K562 (cell line): ENCODE data around the gene EML2. TPM values are rescaled to one million over a fixed set of nuclear protein-coding genes. Genes with fewer than 3 reads are reported as not detected.
A peak's percentile ranks its signal among the peaks of the same experiment; 100 is the strongest.
"Not testable (repeated sequence)": the region's sequence is repeated elsewhere in the genome, so short reads cannot be mapped to it uniquely, and the experiment has no call there.

Experiments used
- ATAC-seq: fragments of 200-7000 bp; cut with Tn5 transposase; 3 replicates; pipeline ENCODE4 v1.9.1; 2020; ENCODE audit warnings: moderate library complexity
- BruUV-seq: library from RNA; stranded (reverse); fragments of 400-500 nt; replicated peaks from 2 replicates; lab custom pipeline; 2021; lab: Mats Ljungman, UMichigan
- CTCF ChIA-PET: fragments of 300-600 bp; formaldehyde crosslinking; extraction: SDS; loops from one replicate; lab custom pipeline; 2021; ENCODE audit warnings: low intra/inter-chr PET ratio; lab: Yijun Ruan, JAX
- POLR2A ChIA-PET: fragments of 300-600, 350-650 bp; sonication (Branson Sonifier 250); formaldehyde crosslinking; extraction: SDS; loops from one replicate; lab custom pipeline; 2021; ENCODE audit warnings: antibody characterized with exemption, inconsistent platforms; lab: Yijun Ruan, JAX
- DNase-seq, 4 experiments: peaks; one replicate each; pipeline versions ENCODE4 v3.0.0 to v3.0.0-alpha.2; 2011 to 2018; ENCODE audit warnings: low spot score in 3 of 4, mixed read lengths in 3 of 4; ENCODE audit errors: extremely low read depth in 1 of 4
- FAIRE-seq: peaks from 2 replicates; lab custom pipeline; 2011; peaks lifted over from hg19 to GRCh38; lab: Jason Lieb, UNC
- H2AFZ ChIP-seq: 2 replicates; pipeline ENCODE4 v1.6.0; 2011; ENCODE audit warnings: low read depth, low read length, control low read depth, inconsistent platforms
- H3K27ac ChIP-seq: fragments of 200-600 bp; 3 replicates; pipeline ENCODE4 v1.8.0; 2011; ENCODE audit warnings: low read depth, mild to moderate bottlenecking, control low read depth, inconsistent platforms, low read length, moderate library complexity, mixed read lengths; ENCODE audit errors: extremely low read depth
- H3K27me3 ChIP-seq, 2 experiments: fragments of 300-600 bp in 1 of 2; 2 replicates in 1 of 2; 3 replicates in 1 of 2; pipeline versions ENCODE4 v1.6.0 to v1.8.0; 2011; ENCODE audit warnings: inconsistent platforms in 2 of 2, low read length in 2 of 2, mild to moderate bottlenecking in 1 of 2, mixed read lengths in 1 of 2, moderate library complexity in 1 of 2; ENCODE audit not compliant: control insufficient read depth in 2 of 2, insufficient read depth in 2 of 2
- H3K36me3 ChIP-seq: fragments of 300-600 bp; 3 replicates; pipeline ENCODE4 v1.8.0; 2011; ENCODE audit warnings: mild to moderate bottlenecking, low read length, inconsistent platforms; ENCODE audit not compliant: control insufficient read depth, insufficient read depth
- H3K4me1 ChIP-seq, 2 experiments: fragments of 200-600 bp in 1 of 2; replicated peaks in 1 of 2; 2 replicates in 1 of 2; 3 replicates in 1 of 2; pipeline versions ENCODE4 v1.5.1 to v1.8.0; 2011; ENCODE audit warnings: inconsistent platforms in 2 of 2, low read length in 2 of 2, mild to moderate bottlenecking in 1 of 2, mixed read lengths in 1 of 2, moderate library complexity in 1 of 2; ENCODE audit not compliant: control insufficient read depth in 2 of 2, insufficient read depth in 2 of 2
- H3K4me2 ChIP-seq: 2 replicates; pipeline ENCODE4 v1.6.1; 2011; ENCODE audit warnings: low read length, control low read depth, inconsistent platforms, mixed read lengths; ENCODE audit not compliant: insufficient read depth
- H3K4me3 ChIP-seq: fragments of 200-600 bp; sonication (generic), shearing (Covaris generic); 2 replicates; pipeline ENCODE4 v1.5.1; 2016; ENCODE audit warnings: control low read depth, inconsistent platforms
- H3K79me2 ChIP-seq: fragments of 200-600 bp; 3 replicates; pipeline ENCODE4 v1.8.0; 2011; ENCODE audit warnings: low read length, inconsistent platforms; ENCODE audit not compliant: control insufficient read depth, insufficient read depth
- H3K9ac ChIP-seq, 2 experiments: 2 replicates each; pipeline versions ENCODE4 v1.6.0 to v1.6.1; 2011; ENCODE audit warnings: low read depth in 2 of 2, low read length in 2 of 2, control low read depth in 1 of 2, inconsistent platforms in 1 of 2, mild to moderate bottlenecking in 1 of 2, mixed read lengths in 1 of 2; ENCODE audit not compliant: insufficient read depth in 1 of 2
- H3K9me1 ChIP-seq: one replicate; pipeline ENCODE4 v1.6.0; 2011; ENCODE audit warnings: inconsistent platforms, mild to moderate bottlenecking, low read length, moderate library complexity; ENCODE audit not compliant: control insufficient read depth, insufficient read depth
- H3K9me3 ChIP-seq: replicated peaks from 2 replicates; pipeline ENCODE4 v1.5.1; 2011; ENCODE audit warnings: low read depth, low read length, inconsistent platforms; ENCODE audit not compliant: control insufficient read depth, insufficient read depth
- H4K20me1 ChIP-seq: replicated peaks from 2 replicates; pipeline ENCODE4 v1.6.1; 2011; ENCODE audit warnings: low read length, inconsistent platforms, mixed read lengths; ENCODE audit not compliant: control insufficient read depth, insufficient read depth
- BCOR ChIP-seq: fragments of 450-650 bp; IDR thresholded peaks from 2 replicates; pipeline ENCODE4 v1.6.1; 2016
- E4F1 ChIP-seq: fragments of 250-450 bp; sonication (Bioruptor Pico); IDR thresholded peaks from 2 replicates; pipeline ENCODE4 v1.5.0; 2021; ENCODE audit warnings: mild to moderate bottlenecking, borderline replicate concordance
- RBM25 ChIP-seq: fragments of 200-400 bp; formaldehyde crosslinking; IDR thresholded peaks from 2 replicates; pipeline ENCODE4 v1.6.1; 2018; ENCODE audit warnings: low read length, low read depth, moderate library complexity; ENCODE audit not compliant: severe bottlenecking
- SMARCA5 ChIP-seq: fragments of 450-650 bp; IDR thresholded peaks from 2 replicates; pipeline ENCODE4 v1.6.1; 2016
- ZFP36 ChIP-seq: fragments of 150-350 bp; IDR thresholded peaks from 2 replicates; pipeline ENCODE4 v1.6.1; 2018; ENCODE audit warnings: low read length, low read depth; ENCODE audit not compliant: partially characterized antibody
- ZNF24 ChIP-seq: fragments of 450-650 bp; IDR thresholded peaks from 2 replicates; pipeline ENCODE4 v1.6.1; 2016
- WGBS: fragments of 100-300 bp; shearing (Covaris generic); methylation state at CpG from one replicate; pipeline ENCODE4 v1.1.6; 2016; ENCODE audit warnings: low coverage, mixed read lengths; ENCODE audit not compliant: insufficient coverage; ENCODE audit errors: missing lambda C conversion rate; 5-methylcytosine and 5-hydroxymethylcytosine counted together
- in situ Hi-C: fragments of 300-500 bp; cut with MboI; formaldehyde crosslinking; loops from 4 replicates; pipeline ENCODE4 v1.15.0; 2018; ENCODE audit warnings: inconsistent platforms, mixed read lengths
- intact Hi-C: fragments of 100-400 bp; cut with micrococcal nuclease; formaldehyde crosslinking; loops from 2 replicates; pipeline ENCODE4 v1.14.2; 2022
- polyA plus RNA-seq, 8 experiments: library from polyadenylated mRNA; depleted of rRNA in 4 of 8; stranded (reverse) in 5 of 8; unstranded in 3 of 8; fragments of >200 nt; fragmentation: Nextera tagmentation in 2 of 8; fragmentation: Illumina TruSeq in 1 of 8; extraction: Ambion mirVana in 2 of 8; extraction: Trizol in 1 of 8; gene quantifications; 2 replicates each; pipeline versions ENCODE4 v1.2.1 to v1.2.3, GENCODE V29; 2011 to 2014; ENCODE audit warnings: inconsistent platforms in 1 of 8, missing spikeins in 1 of 8
- total RNA-seq, 7 experiments: library from RNA; depleted of rRNA in 6 of 7; stranded (reverse); fragments of >200 nt in 6 of 7; fragmentation: Illumina TruSeq in 2 of 7; extraction: Trizol in 2 of 7; gene quantifications; 2 replicates each; pipeline versions ENCODE4 v1.2.1 to v1.2.3, GENCODE V29; 2011 to 2021; ENCODE audit warnings: low replicate concordance in 1 of 7

Gene EML2
- total and polyA plus RNA-seq, 9 of the 15 experiments (the other 6 are each of a cell fraction or from before 2014, with no cell fraction given): 2.6 to 69.6 (median 24.8) TPM

GRCh38 chr19:45628219-45628618 lies 11.0 kb downstream of the EML2 start:
- H3K79me2 ChIP-seq, H3K9ac ChIP-seq, H4K20me1 ChIP-seq, DNase-seq, CTCF ChIA-PET, BruUV-seq, H3K9me3 ChIP-seq, ATAC-seq, H3K9me1 ChIP-seq, H3K4me2 ChIP-seq, FAIRE-seq, H3K27ac ChIP-seq, H3K4me3 ChIP-seq, H2AFZ ChIP-seq, H3K27me3 ChIP-seq, in situ Hi-C loops, intact Hi-C loops: not testable (repeated sequence)
- peak; percentile 46 for TF ChIP-seq RBM25
- TF ChIP-seq ZFP36: peak; percentile 48
- peak; percentile 48; the same call in 1 of the 2 replicates for TF ChIP-seq SMARCA5
- peak; percentile 83 for TF ChIP-seq BCOR
- POLR2A ChIA-PET: interaction anchor here (0.5 to 1.3 kb wide), 2 partner anchors 9 to 12 kb away, joined by 3 to 8 read pairs; no protein-coding TSS in a partner anchor
- WGBS: 97% methylated on average over 7 of the region's 7 CpGs
- H3K4me1 ChIP-seq: peaks cover 7 to 16% of the 10 kb centered on the region in 2 experiments
- peaks cover 54% of the 10 kb centered on the region; the same call in 2 of the 3 replicates for H3K36me3 ChIP-seq

DNA sequence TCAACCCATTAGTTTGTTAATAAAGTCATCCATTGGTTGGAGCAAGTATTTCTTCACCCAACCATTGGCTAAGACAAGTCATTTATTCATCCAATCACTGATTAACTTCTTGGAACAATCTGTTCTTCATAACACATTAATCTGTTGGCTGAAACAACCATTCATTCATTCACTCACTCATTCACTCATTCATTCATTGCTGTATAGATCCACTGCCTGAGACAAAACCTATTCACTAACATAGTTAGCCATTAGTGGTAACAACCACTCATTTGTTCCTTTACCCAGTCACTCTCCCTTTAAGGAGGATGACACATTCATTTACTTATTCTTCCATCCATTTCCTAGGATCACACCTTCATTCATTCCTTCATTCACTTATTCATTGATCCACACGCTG lies 15.2 kb downstream of the EML2 start:
- Histone ChIP-seq H3K9ac (no peak overlapping the region), H3K4me1 (peaks cover 0 to 6% of the 10 kb centered on the region in 2 experiments; a peak in 2 of 5 replicates), H2AFZ (no peak overlapping the region), H3K36me3 (peaks cover 65% of the 10 kb centered on the region; the same call in 2 of the 3 replicates), H3K4me2 (no peak overlapping the region), H3K27ac (no peak overlapping the region), H3K9me1 (no peaks in the 10 kb centered on the region), H4K20me1 (no peaks in the 10 kb centered on the region), H3K4me3 (no peak overlapping the region), H3K27me3 (no peaks in the 10 kb centered on the region), H3K9me3 (no peaks in the 10 kb centered on the region), H3K79me2 (no peaks in the 10 kb centered on the region)
- TF ChIP-seq ZNF24: peak; percentile 94
- TF ChIP-seq E4F1 (CRISPR knock-in tag): no peak
- intact Hi-C loops: no loop called here
- in situ Hi-C loops: no loop called here
- CTCF ChIA-PET: no interaction called here
- POLR2A ChIA-PET: interaction anchor here (0.9 kb wide), 1 partner anchor 22 kb away, joined by 4 read pairs; no protein-coding TSS in a partner anchor
- FAIRE-seq (no peak), DNase-seq (no peak), ATAC-seq (no peak)
- no TSS peak for BruUV-seq
- 64% methylated on average over 1 of the region's 1 CpG for WGBS
